Measurements from ENCODE around the gene REG3G.
"Not testable (repeated sequence)": the region's sequence is repeated elsewhere in the genome, so short reads cannot be mapped to it uniquely, and the experiment has no call there.

REG3G gene

DNA sequence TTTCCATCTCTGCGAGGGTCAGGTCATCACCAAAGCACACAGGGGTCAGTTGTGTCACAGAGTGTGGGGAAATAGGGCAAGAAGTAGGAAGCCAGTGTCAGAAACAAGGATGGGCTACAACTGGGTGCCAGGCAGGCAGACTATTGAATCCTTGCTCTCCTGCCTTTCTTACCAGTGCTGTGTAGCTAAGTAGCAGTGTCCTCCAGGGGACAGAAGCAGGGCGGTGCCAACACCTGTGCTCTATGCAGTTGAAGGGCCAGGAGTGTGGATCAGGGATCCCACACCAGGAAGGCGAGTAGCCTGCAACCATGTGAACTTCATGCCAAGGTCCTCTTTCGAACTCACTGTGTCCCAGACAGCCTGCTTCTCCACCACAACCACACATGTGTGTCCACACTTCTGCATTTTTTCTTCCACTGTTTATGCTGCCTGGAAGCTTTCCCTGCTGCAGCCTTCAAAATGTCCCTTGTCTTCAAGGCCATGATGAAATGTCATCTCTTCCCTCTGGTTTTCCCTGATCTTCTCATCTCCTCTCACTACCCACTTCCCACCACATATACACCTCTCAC lies 25.4 kb upstream of the REG3G start:
- Mint-ChIP-seq H3K36me3 (no peaks in the 10 kb centered on the region), H3K4me3 (no peak overlapping the region), H3K4me1 (no peaks in the 10 kb centered on the region), H3K27ac (no peak overlapping the region), H3K9me3 (peaks cover 19% of the 10 kb centered on the region)
- no peak for DNase-seq (ENCODE audit: low spot score in 2 of 2)
- ATAC-seq, result no peak

DNA sequence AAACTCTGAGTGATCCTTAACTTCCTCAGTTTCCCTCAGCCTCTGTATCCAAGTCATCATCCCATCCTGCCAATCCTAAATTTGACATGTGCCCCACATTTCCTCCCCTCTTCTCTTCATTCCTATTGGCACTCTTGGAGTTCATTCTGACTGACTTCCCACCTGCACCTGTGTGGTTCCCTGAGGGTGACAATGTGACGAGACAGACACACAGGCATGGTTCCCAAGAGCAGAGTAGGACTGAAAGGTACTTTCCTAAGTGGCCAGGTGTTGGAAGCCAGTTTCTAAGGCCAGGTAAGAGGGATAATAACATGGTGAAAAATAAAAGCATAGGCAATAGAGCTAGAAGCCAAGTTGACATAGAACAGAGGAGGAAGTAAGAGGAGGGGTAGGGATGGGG lies 24.2 kb upstream of the REG3G start:
- no peak for DNase-seq (ENCODE audit: low spot score in 2 of 2)
- Mint-ChIP-seq H3K36me3 (no peaks in the 10 kb centered on the region), H3K27ac (no peak overlapping the region), H3K4me3 (no peak overlapping the region), H3K9me3 (peaks cover 21% of the 10 kb centered on the region), H3K4me1 (no peaks in the 10 kb centered on the region)
- no peak for ATAC-seq

DNA sequence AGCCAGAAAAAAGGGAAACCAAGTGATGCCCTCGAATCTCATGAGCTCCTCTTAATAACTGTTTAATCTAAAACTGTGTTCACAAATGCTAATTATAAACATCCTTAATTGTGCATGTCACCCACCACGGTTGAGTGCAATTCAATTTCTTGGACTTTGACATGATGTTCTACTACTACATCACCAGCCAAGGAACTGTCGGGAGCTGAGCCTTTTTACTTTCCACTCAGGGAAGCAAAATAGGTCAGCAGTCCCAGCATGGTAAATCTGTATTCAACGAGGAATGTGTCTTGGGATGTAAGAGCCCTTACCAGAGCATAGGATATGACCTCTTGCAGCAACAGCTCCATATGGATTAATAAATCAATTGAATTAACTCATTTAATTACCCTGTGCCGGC lies 20.8 kb upstream of the REG3G start:
- no peak overlapping the region for H3K27ac Mint-ChIP-seq
- no peak for DNase-seq (ENCODE audit: low spot score in 2 of 2)
- no peak overlapping the region for H3K4me3 Mint-ChIP-seq
- peaks cover 28% of the 10 kb centered on the region for H3K9me3 Mint-ChIP-seq
- H3K36me3 Mint-ChIP-seq, result no peaks in the 10 kb centered on the region
- no peak for ATAC-seq
- H3K4me1 Mint-ChIP-seq, result no peaks in the 10 kb centered on the region

DNA sequence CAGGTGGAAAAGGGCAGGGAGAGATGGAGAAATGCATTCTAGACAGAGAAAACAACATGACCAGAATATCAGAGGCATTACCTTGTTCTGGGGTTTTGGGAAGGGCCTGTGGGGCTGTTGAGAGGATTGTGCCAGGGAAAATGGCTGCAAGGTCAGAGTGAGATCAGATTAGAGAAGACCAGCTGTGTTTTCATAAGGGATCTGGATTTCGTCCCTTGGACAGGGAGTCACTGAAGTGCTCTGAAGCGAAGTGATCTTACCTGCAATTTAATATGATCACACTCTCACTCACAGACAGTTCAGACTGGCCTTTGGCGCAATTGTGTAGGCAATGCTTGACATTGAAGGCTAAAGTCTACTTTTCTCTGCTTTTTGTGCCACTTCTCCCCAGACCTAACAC lies 20.3 kb upstream of the REG3G start:
- ATAC-seq, result no peak
- H3K4me1 Mint-ChIP-seq, result no peaks in the 10 kb centered on the region
- H3K9me3 Mint-ChIP-seq, result peaks cover 27% of the 10 kb centered on the region
- DNase-seq (ENCODE audit: low spot score in 2 of 2), result no peak
- H3K36me3 Mint-ChIP-seq, result no peaks in the 10 kb centered on the region
- H3K4me3 Mint-ChIP-seq, result no peak overlapping the region
- H3K27ac Mint-ChIP-seq, result no peak overlapping the region

DNA sequence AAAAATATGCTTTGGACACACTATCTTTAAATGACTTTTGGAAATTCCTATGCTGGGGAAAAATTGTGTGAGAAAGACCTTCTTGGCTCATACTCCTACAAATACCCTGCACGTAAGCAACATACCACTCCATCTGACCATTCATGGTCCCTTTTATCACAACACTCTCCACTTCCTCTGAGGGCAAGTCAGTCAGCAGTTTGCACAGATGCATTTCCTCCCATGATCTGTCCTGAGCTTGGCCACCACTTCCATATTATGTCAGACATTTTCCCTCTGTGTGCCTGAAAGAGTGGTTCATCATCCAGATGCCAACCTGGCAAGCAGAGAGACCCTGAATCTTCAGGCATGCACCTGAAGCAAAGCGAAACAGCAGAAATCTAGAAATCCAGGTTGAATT lies 16.1 kb upstream of the REG3G start:
- Mint-ChIP-seq H3K27ac (no peak overlapping the region), H3K4me1 (no peaks in the 10 kb centered on the region), H3K9me3 (peaks cover 29% of the 10 kb centered on the region), H3K36me3 (no peaks in the 10 kb centered on the region), H3K4me3 (no peak overlapping the region)
- no peak for ATAC-seq
- DNase-seq (ENCODE audit: low spot score in 2 of 2), result no peak

DNA sequence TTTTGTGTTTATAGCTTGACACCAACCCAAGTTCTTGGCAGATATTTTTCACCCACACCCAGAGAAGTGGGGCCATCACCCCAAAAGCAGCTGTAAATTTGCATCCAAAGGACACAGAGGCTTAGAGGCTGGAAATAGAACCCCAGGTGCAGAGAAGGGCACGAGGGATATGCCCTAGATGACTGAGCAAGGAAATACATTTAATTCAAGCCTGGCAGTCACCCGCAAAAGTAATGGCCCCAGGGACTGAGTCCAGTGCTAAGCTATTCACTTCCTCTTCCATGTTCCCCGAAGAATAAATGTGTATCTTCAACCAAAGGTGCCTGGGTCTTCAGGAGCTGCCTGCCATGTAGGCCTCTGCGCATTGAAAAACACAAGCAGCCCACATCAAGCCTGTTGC lies 14.0 kb upstream of the REG3G start:
- Mint-ChIP-seq H3K4me3 (no peak overlapping the region), H3K27ac (no peak overlapping the region), H3K9me3 (peaks cover 27% of the 10 kb centered on the region), H3K36me3 (no peaks in the 10 kb centered on the region), H3K4me1 (no peaks in the 10 kb centered on the region)
- ATAC-seq, result no peak
- no peak for DNase-seq (ENCODE audit: low spot score in 2 of 2)

DNA sequence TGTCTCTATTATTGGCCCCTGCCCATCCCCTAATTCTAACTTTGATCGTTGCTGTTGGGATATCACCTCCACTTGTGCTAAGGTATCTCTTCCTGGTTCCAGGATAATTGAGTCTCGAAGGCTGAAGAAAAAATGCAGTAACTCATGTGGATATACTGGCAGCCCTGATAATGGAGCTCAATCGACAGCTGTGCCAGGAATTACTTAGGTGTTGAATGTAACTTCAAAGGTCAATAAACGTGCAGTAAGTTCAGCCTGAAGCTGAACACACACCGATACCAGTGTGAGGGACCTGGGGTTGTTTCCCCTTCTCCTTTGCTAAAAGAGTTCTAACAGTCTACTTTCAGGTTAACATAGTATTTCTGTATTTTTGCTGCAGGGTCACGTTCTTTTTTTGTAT lies 11.9 kb upstream of the REG3G start:
- Mint-ChIP-seq H3K9me3 (peaks cover 20% of the 10 kb centered on the region), H3K36me3 (no peaks in the 10 kb centered on the region), H3K27ac (no peak overlapping the region), H3K4me3 (no peak overlapping the region), H3K4me1 (no peaks in the 10 kb centered on the region)
- DNase-seq (ENCODE audit: low spot score in 2 of 2) (no peak), ATAC-seq (no peak)

DNA sequence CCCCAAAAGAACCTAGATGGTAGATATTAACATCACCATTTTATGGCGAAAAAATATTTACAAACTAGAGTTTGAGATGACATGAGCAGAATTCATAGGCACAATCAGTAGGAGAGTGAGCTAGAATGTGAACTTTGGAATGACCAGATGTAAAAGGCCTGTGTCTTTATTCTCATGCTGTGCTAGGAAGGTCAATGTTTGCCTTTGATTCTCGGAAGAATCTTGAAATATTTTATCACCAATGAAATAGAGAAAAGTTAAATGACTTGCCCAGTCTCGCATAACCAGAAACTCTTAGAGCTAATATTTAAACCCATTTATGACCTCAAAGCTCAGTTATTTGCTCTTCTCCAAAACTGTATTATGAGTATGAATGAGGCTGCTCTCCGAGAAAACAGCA lies 9.2 kb upstream of the REG3G start:
- Mint-ChIP-seq H3K4me1 (no peaks in the 10 kb centered on the region), H3K36me3 (no peaks in the 10 kb centered on the region), H3K9me3 (peaks cover 27% of the 10 kb centered on the region), H3K4me3 (no peak overlapping the region), H3K27ac (no peak overlapping the region)
- no peak for ATAC-seq
- DNase-seq (ENCODE audit: low spot score in 2 of 2), result no peak

DNA sequence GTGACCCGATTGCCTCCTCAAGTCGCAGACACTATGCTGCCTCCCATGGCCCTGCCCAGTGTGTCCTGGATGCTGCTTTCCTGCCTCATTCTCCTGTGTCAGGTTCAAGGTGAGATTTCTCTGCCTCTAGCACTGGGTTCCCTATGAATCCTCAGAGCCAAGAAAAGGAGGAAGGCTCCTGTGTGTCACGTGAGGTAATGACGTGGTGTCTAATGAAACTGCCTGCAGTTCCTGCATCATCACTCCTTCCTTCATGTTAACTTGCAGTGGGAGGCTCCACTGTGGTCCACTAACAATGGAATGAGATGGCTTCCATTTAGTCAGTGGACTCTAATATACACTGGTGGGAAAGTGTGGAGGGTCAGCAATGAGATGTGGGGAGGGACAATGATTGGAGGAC lies 559 bp downstream of the REG3G start:
- no peak overlapping the region for H3K27ac Mint-ChIP-seq
- no peaks in the 10 kb centered on the region for H3K36me3 Mint-ChIP-seq
- H3K4me3 Mint-ChIP-seq, result no peak overlapping the region
- ATAC-seq (no peak), DNase-seq (ENCODE audit: low spot score in 2 of 2) (no peak)
- no peaks in the 10 kb centered on the region for H3K4me1 Mint-ChIP-seq
- H3K9me3 Mint-ChIP-seq, result peaks cover 15% of the 10 kb centered on the region

DNA sequence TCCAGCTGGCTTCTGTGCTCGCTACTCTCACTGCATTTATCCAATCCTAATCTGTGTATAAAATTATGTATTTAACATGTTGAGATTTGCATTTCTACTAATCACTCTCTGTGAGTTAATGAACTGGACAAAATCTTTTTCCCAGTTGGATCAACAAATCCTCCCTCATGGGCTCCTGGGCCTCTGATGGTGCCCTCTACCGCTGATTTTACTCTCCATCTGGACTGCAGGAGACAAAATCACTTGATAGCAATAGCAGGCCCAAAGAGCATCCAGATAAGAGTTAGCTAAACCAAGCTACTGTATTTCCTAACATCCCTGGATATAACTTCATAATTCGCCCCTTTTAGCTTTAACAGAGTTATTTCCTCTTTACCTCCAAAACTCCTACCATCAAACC lies 14.4 kb downstream of the REG3G start:
- DNase-seq (ENCODE audit: low spot score in 2 of 2), result no peak
- Mint-ChIP-seq H3K36me3 (no peaks in the 10 kb centered on the region), H3K4me1 (no peaks in the 10 kb centered on the region), H3K4me3 (no peak overlapping the region), H3K9me3 (peaks cover 6% of the 10 kb centered on the region), H3K27ac (no peak overlapping the region)
- ATAC-seq, result no peak

DNA sequence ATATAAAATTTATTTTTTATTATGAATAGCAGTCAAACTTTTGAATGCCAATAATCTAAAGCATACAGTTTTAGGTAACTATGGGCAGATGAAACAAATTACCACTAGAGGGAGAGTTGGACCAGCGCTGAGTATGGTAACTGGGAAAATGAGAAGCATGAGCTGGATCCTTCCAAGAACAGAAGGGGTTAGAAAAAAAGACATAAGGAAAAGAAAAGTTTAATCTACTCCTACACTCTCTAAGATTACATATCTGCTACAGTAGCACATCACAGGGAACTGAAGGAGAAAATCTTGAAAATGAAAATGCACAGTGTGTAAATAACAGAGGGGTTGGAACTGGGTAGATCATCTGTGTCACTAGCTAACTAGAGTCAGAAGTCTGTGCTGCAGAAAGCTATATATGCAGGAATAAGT lies 15.5 kb downstream of the REG3G start:
- no peaks in the 10 kb centered on the region for H3K4me1 Mint-ChIP-seq
- peaks cover 10% of the 10 kb centered on the region for H3K9me3 Mint-ChIP-seq
- ATAC-seq, result no peak
- DNase-seq (ENCODE audit: low spot score in 2 of 2), result no peak
- no peak overlapping the region for H3K4me3 Mint-ChIP-seq
- no peaks in the 10 kb centered on the region for H3K36me3 Mint-ChIP-seq
- H3K27ac Mint-ChIP-seq, result no peak overlapping the region

DNA sequence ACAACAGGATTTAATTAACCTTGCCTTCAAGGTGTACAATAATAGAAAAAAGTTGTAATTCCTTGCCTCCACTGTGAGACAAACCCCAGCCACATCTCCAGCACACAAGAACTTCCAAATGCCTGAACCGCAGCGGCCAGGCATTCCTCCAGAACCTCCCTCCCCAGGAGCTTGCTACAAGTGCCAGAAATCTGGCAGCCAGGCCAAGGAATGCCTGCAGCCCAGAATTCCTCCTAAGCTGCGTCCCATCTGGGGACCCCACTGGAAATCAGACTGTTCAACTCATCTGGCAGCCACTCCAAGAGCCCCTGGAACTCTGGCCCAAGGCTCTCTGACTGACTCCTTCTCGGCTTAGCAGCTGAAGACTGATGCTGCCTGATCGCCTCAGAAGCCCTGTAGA lies 28.0 kb downstream of the REG3G start:
- H3K27ac Mint-ChIP-seq; H3K36me3 Mint-ChIP-seq; H3K4me1 Mint-ChIP-seq; ATAC-seq; H3K4me3 Mint-ChIP-seq; DNase-seq (ENCODE audit: low spot score in 2 of 2): not testable (repeated sequence)
- H3K9me3 Mint-ChIP-seq, result peaks cover 27% of the 10 kb centered on the region

DNA sequence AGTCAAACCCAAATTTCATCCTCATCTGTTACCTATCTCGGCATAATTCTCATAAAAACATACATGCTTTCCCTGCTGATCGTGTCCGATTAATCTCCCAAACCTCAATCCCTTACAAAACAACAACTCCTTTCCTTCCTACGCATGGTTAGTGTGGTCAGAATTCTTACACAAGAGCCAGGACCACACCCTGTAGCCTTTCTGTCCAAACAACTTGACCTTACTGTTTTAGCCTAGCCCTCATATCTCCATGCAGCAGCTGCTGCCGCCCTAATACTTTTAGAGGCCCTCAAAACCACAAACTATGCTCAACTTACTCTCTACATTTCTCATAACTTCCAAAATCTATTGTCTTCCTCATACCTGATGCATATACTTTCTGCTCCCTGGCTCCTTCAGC lies 29.3 kb downstream of the REG3G start:
- not testable (repeated sequence) for DNase-seq (ENCODE audit: low spot score in 2 of 2); ATAC-seq; H3K4me3 Mint-ChIP-seq; H3K36me3 Mint-ChIP-seq; H3K4me1 Mint-ChIP-seq; H3K27ac Mint-ChIP-seq
- peaks cover 28% of the 10 kb centered on the region for H3K9me3 Mint-ChIP-seq

DNA sequence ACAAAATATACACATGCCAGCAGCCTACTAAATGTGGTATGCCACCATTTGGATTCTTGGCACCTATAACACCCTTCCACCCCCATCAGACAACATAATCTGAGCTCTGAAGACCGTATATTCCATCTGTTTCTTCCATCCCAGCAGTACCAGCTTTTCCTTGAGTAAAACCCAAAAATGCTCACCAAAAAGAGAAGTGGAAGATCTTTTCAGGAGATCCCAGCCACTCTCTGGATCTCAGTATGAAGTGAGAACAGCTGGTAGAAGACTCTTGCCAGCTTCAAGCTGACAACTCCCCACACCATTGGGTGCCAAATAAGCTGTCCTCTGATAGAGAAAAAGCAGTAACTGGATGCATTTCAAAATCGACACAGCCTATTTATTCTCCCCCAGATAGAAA lies 39.7 kb downstream of the REG3G start:
- no peaks in the 10 kb centered on the region for H3K36me3 Mint-ChIP-seq
- H3K9me3 Mint-ChIP-seq, result peaks cover 18% of the 10 kb centered on the region
- ATAC-seq (no peak), DNase-seq (ENCODE audit: low spot score in 2 of 2) (no peak)
- no peak overlapping the region for H3K4me3 Mint-ChIP-seq
- H3K4me1 Mint-ChIP-seq, result no peaks in the 10 kb centered on the region
- H3K27ac Mint-ChIP-seq, result no peak overlapping the region

DNA sequence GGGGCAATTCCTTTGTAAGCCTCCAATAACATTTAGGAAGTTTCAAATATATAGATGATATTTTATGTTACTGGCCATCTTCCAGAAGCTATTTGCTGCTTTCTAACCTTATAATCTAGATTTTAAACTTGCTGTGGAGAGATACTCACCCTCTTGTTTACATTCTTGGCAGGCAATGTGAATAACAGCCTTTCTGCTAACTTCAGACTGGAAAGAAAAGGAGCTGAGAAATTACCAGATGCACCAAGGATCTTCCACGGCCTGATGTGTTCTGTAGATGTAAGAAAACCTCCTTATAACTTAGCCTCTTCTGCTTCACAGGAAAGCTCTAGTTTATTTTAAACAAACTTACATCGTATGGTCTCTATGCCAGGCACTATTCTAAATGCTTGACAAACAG lies 45.6 kb downstream of the REG3G start:
- no peaks in the 10 kb centered on the region for H3K4me1 Mint-ChIP-seq
- peaks cover 22% of the 10 kb centered on the region for H3K9me3 Mint-ChIP-seq
- no peak overlapping the region for H3K27ac Mint-ChIP-seq
- ATAC-seq (no peak), DNase-seq (ENCODE audit: low spot score in 2 of 2) (no peak)
- H3K4me3 Mint-ChIP-seq, result no peak overlapping the region
- H3K36me3 Mint-ChIP-seq, result no peaks in the 10 kb centered on the region

All from stimulated activated effector memory CD8-positive, alpha-beta T cell treated with anti-CD3 and anti-CD28 coated beads, Interleukin-12 subunit alpha, Interleukin-12 subunit beta, amount 100 ng/mL, for 72 hours (primary cell).